Fibroblast of pulmonary artery (primary cell): ENCODE results near the gene TCN2.
A peak's percentile ranks its signal among the peaks of the same experiment; 100 is the strongest.

Source experiments
- DNase-seq: peaks from one replicate; pipeline ENCODE4 v3.0.0-alpha.2; 2010; ENCODE audit warnings: low read depth
- H3K4me3 ChIP-seq: replicated peaks from 2 replicates; pipeline ENCODE4 v1.5.1; 2011; ENCODE audit warnings: low read depth, mild to moderate bottlenecking, control low read depth, low read length, moderate library complexity
- TF ChIP-seq, protein P1 (sequence below): IDR thresholded peaks from 2 replicates; pipeline ENCODE4 v1.5.1; 2011; ENCODE audit warnings: mild to moderate bottlenecking, control low read depth, low read length, inconsistent platforms; ENCODE audit errors: missing control alignments

Gene TCN2

DNA sequence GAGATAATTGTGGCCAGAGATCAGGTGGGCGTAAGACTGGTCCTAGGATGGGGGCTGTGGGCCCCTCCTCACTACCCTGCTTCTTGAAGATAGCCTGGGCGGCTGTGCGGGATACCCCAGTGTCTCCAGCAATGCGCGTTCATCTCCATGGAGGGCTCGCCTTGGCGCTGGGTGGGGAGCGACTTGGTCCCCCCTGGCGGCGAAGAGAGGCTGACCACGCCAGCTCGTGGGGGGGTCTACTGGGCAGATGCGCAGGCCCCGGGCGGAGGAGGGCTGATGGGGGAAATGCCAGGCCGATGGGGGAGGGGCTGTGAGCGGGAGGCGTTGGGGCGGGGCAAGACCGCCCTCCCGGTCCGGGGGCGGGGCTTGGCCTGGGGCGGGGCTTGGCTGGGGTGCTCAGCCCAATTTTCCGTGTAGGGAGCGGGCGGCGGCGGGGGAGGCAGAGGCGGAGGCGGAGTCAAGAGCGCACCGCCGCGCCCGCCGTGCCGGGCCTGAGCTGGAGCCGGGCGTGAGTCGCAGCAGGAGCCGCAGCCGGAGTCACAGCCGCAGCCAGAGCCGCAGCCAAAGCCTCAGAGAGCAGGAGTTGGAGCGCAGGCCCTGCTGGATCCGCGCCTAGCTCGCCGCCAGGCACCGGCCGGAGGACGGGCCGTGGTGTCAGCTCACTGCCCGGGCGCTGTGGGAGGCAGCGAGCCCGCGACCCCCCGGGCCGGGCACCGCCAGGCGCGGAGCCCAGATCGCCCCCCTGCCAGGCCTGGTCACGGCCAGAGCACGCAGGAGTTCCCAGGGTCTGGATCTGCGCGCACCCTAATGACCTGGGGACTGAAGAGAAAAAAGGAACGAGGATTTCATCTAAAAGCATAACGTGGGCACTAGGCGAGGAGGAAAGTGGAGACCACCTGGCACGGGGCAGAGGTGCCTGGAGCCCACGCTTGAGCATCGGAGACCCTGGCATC lies 28.6 kb downstream of the TCN2 start, which contains the start of gene SLC35E4:
Gene SLC35E4, plus strand, starts transcription at position 509 of the 953 bp plus-strand sequence. CDS start 670 bp downstream, outside the sequence.
- H3K4me3 ChIP-seq: peak within 1 kb of the TSS; percentile 62
- DNase-seq: peak; percentile 90
- TF ChIP-seq, protein P1, sequence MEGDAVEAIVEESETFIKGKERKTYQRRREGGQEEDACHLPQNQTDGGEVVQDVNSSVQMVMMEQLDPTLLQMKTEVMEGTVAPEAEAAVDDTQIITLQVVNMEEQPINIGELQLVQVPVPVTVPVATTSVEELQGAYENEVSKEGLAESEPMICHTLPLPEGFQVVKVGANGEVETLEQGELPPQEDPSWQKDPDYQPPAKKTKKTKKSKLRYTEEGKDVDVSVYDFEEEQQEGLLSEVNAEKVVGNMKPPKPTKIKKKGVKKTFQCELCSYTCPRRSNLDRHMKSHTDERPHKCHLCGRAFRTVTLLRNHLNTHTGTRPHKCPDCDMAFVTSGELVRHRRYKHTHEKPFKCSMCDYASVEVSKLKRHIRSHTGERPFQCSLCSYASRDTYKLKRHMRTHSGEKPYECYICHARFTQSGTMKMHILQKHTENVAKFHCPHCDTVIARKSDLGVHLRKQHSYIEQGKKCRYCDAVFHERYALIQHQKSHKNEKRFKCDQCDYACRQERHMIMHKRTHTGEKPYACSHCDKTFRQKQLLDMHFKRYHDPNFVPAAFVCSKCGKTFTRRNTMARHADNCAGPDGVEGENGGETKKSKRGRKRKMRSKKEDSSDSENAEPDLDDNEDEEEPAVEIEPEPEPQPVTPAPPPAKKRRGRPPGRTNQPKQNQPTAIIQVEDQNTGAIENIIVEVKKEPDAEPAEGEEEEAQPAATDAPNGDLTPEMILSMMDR: peak; percentile 24

DNA sequence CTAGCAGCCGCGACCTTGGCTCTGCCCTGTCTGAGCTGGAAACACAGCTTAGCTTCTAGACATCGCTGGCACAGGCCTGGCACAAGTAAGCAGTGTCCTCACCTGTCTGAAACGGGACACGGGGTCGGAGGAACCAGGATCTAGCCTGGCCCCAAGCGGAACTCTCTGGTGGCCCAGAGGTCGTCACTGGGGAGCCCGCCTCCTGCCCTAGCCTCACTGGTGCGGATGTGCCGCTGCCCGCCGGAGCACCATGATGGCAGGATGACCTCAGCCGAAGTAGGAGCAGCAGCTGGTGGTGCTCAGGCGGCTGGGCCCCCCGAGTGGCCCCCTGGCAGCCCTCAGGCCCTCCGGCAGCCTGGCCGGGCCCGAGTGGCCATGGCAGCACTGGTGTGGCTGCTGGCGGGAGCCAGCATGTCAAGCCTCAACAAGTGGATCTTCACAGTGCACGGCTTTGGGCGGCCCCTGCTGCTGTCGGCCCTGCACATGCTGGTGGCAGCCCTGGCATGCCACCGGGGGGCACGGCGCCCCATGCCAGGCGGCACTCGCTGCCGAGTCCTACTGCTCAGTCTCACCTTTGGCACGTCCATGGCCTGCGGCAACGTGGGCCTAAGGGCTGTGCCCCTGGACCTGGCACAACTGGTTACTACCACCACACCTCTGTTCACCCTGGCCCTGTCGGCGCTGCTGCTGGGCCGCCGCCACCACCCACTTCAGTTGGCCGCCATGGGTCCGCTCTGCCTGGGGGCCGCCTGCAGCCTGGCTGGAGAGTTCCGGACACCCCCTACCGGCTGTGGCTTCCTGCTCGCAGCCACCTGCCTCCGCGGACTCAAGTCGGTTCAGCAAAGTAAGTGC lies 29.5 kb downstream of the TCN2 start:
- peak overlapping the region; percentile 62 for H3K4me3 ChIP-seq
- DNase-seq: no peak
- TF ChIP-seq, protein P1: no peak

DNA sequence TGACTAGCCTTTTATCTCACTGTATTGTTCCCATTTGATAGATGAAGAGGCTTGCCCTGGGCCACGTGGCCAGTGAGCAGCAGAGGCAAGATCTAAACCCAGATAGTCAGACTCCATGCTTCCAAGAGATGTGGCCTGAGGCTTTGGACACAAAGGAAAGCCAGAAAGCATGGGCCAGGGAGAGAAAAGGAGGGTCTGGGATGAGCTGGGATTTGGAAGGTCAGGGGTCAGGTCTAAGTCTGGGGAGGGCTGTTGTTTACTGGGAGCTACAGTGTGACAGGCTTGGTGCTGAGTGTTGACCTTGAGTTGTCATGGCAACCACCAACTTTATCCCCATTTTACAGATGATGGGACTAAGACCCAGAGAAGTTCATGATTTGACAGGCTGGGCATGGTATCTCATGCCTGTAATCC lies 30.7 kb downstream of the TCN2 start:
- no peak for DNase-seq
- peak overlapping the region; percentile 14 for H3K4me3 ChIP-seq

DNA sequence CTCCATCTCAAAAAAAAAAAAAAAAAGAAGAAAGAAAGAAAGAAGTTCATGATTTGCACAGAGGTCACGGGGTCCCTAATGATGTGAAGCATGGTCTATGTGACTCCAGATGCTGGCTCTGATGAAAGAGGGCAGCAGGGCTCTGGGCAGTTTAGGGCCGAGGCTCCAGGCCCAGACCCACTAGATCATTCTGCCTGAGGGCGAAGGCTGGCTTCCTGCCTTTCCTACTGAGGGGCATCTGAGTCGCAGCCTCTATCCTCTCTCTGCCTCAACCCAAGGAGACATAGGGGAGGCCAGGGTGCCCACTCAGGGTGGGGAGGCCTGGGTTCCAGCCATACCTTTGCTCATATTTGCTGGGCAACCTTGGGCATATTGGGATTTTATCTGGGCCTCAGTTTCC lies 33.4 kb downstream of the TCN2 start:
- H3K4me3 ChIP-seq: no peak overlapping the region
- no peak for DNase-seq
- TF ChIP-seq, protein P1: no peak

More for the DNA sequence above, 30.7 kb downstream of the TCN2 start:
- TF ChIP-seq, protein P1: no peak

DNA sequence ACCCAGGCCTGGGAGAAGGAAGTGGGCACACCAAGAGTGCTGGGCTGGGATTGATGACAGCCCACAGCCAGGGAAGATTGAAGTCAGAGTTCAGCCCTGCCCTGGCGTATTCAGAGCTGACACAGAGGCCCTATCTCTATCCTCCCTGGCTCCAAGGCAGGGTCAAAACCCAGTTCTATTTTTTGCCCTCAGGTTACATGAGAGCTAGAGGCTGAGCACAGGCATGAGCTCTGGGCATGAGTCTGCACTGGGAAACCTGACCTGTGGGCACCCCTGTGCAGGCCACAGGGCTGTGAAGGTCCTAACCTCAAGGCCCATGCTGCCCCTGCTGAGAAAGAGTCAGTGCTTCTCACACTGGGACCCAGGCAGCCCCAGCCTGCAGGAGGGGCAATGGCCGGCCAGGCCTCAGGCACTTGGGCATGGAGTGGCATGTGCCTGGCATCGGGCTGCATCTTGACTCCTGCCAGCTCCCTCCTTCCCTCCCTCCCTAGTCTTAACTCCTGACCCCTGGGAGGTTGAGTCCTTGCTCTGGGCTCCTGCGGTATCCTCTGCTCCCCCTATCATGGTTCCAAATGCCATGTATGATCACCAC lies 34.0 kb downstream of the TCN2 start:
- TF ChIP-seq, protein P1: no peak
- H3K4me3 ChIP-seq: no peak overlapping the region
- no peak for DNase-seq

DNA sequence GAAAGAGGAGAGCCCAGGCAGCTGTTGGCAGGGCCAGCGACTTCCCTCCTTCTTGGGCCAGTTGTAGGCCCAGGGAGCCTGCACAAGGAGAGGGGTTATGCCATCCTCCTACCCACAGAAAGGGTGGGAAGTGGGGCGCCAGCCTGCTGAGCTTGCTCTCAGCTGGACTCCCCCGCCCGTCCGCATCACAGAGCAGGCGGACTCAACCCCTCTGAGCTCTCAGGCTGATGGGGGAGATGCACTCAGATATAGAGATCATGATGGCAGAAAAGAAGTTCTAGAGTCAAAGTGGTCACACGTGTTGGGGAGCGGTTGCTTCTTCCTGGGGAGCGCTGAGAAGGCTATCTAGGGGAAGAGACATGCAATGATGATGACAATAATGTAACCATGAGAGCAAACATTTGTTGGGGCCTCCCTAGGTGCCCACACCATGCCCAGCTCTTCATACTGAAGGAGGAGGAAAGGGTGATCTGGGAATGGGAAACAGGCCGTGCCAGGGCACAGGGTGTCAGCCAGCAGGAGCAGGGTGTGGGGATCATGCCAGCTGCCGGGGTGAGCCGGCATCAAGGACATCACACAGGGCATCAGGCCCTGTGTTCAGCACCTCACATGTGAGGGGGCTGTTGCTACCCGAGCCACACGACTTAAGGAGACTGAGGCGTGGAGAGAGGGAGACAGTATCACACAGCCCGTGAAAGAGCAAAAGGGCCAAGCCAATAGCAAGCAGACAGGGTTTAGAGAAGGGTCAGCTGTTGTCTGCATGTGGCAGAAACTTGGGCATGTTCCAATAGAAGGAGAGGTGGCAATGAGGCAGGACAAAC lies 36.3 kb downstream of the TCN2 start:
- no peak for DNase-seq
- TF ChIP-seq, protein P1: no peak
- H3K4me3 ChIP-seq: no peak overlapping the region
